HG03139 (cell line): Measurements from ENCODE around the gene YPEL3.

Experiments used
- ATAC-seq: cut with Tn5 transposase; IDR thresholded peaks from one replicate; pipeline ENCODE4 v1.9.1; 2021; ENCODE audit not compliant: unreplicated experiment

The YPEL3 gene

DNA sequence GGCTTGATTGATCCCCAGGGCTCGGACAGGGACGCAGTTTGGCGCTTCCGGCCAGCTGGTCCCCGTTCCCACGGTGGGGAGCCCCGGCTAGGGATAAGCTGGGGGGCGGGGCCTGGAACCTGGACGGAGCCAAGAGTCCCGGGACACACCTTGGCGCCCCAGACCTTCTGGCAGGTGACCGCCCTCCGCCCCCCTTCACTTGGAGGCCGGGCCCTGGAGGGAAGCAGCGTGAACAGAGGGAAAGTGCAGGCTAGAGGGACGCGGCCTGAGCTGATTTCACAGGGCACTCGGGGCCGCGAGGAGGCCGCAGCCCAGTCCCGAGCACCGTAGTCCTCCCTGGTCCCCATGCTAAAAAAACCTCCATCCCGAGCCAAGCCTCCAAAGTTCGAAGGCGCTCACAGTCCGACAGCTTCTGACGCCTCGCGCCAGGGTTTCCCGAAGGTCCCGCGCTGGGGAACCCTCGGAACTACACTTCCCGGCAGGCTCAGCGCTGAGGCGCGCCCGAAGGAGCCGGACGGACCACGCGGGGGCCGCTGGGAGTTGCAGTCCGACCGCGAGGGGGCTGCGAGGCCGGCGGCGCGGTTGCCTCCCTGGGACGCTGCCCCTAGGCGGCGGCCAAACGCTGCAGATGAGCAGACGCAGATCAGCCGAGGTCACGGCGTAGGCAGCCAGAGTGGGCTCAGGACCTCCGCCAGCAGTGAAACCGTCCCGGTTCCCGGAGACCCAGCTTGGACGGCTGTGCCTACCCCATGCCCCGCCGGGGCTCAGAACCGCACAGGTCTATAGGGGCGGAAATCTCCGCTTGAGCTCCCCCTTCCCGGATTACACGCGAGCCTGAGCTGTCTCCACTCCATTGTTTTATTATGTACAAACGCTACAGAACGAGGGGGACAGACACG is 4.3 kb downstream of the YPEL3 start, which contains the start of gene TBX6:
Gene TBX6 (minus strand): TSS at position 451 of the 899 bp plus-strand sequence. CDS start 731 bp downstream, outside the sequence.
- ATAC-seq: peak; percentile 48

DNA sequence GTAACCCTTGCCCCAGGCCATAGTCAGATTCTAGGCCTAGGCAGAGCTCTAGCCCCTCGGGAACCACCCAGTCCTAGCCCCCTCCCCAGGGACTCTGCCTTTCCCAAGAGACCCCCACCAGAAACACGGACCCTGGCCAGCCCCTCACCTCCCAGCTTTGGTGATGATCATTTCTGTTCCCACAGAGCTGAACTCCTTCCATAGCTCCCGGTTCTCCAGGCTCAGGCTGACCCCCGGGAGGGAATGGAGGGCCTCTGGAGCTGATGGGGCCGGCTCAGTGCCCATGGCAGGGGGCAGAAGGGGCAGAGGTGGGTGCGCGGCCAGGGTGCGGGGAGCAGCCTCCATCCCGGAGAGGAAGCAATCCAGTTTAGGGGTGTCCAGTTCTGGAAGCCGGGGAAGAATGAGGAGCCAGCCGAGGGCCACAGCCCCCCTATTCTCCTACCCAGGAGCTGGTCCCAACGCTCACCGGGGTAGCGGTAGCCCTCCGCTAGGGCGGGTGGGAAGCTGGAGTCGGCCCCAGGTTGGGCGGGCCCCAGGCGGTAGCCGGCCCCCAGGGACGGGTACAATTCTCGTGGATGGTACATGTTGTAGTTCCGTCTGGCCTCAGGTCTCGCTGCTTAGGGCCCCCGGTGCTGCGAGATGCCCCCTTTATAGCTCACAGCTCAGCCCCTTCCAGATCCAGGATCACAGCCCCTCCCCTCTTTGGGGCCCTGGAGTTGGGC is 5.2 kb downstream of the YPEL3 start:
- no peak for ATAC-seq

DNA sequence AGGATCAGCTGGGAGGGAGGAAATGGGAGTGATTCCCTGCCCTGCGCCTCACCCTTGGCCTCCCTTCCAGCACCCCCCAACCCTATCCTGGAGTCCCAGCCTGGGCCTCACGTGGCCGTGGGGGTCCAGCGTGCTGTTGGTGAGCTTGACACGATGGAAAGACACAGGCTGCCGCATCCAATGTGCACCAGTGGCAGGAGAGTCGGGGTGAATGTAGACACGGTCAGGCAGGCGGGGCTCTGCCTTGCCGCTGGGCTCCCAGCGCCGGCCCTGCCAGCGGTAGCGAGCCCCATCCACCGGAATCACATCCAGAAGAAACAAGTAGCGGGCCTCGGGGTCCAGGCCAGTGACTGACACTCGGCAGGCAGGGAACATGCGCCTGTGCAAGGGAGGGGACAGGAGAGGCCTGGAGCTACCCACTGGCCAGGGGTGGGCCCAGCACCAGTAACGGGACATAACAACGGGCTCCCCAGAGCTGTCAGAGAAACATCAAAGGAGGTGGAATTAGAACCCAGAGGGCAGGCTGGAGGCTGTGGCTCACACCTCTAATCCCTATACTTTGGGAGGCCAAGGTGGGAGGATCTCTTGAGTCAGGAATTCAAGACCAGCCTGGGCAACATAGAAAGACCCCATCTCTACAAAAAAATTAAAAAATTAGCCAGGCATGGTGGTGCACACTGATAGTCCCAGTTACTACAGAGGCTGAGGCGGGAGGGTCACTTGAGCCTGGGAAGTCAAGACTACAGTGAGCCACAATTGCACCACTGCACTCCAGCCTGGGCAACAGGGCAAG is 7.0 kb downstream of the YPEL3 start:
- no peak for ATAC-seq

DNA sequence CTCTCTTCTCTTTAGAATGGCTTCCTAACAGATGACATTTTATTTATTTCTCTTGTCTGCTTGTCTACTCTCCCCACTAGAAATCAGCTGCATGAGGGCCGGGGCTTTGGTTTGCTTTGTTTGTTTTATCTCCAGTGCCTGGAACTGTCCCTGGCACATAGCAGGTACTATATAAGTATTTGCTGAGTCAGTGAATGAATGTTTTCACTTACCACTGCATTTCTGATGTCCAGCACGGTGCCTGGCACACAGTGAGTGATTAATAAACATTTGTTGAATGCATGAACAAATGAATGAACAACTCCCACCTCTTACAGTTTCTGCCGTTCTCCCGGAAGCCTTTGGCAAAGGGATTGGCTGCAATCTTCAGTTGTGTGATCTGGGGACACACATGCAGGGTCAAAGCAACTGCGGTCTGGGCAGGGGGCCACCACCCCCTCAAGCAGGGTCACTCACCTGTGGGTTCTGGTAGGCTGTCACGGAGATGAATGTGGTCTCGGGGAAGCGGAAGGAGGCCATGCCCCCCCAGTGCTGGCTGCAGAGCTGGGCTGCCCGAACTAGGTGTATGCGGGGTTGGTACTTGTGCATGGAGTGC is 7.7 kb downstream of the YPEL3 start:
- ATAC-seq: no peak

DNA sequence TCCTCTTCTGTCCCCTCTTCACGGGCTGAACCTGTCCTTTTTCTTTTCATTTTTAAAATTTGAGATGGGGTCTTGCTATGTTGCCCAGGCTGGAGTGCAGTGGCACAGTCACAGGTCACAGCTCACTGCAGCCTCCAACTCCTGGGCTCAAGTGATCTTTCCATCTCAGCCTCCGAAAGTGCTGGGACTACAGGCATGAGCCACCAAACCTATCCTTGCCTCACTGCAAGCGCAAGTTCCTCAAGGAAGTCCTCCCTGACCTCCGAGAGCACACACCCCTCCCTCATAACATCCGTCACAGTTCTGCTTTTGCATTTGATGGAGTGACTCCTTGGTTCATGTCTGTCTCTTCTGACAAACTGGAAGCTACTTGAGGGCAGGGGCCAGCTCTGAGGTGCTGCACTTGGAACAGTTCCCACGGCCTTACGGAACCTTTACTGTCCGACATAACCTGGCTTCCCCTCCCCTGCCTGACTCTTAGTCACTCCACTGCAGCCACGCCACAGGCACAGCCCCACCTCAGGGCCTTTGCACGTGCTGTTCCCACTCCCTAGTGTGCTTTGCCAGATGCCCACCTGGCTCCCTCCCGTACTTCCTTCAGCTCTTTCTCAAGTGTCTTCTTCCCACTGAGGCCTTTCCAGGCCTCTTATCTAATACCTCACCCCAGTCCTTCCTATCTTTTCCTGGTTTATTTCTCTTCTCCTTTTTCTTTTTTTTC is 8.7 kb downstream of the YPEL3 start:
- no peak for ATAC-seq

DNA sequence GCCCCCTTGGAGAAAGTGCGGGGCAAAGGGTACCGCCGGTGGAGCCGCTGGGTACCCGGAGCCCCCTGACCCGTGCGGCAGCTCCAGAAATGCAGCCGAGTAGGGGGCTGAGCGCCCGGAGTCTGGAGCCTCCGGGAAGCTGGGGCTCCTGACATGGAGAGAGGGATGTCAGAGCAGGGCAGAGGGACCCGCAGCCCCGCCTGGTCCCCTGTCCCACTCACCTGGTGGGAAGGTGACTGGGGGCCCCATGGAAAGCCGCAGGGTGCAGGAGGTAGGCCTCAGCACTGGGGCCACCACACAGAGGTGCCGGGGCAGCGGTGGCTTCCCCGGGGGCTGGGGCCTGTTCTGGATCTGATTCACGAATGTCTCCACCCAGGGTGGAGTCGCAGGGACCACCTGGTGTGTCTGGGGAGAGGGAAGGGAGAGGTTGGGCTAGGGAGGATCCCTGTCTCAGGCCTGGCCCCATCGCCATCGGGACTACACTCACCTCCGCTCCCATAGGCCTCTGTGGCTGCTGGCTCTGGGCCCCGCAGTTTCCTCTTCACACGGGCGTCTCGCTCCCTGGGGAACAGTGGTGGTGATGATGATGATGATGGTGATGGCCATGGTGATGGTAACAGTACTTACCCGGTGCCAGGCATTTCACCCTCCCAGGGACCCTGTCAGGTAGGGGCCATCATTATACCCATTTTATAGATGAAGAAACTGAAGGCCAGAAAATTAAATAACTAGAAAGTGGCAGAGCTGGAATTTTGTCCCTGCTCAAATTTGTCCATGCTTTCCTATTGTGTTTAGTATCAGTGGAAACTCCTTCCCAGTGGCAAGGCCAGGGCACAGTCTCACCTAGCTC is 9.5 kb downstream of the YPEL3 start:
- no peak for ATAC-seq

DNA sequence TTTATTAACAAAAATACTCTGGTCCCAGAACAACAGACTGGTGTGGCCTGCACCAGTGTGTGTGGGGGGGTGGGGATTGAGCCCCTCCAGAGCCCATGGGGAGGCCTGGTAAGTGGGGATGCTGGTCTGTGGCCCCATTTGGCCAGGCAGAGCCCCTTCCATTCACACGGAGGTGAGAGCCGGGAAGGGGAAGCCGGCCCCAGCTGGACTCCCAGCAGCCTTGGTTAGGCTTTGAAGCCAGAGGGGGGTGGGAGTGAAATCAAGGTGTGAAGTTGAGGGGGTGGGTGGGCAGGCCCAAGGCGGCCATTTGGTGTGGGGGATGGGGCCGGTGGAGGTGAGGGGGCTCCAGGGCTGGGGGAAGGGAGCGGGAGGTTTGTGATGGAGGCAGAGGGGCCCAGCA is 10.2 kb downstream of the YPEL3 start:
- no peak for ATAC-seq

DNA sequence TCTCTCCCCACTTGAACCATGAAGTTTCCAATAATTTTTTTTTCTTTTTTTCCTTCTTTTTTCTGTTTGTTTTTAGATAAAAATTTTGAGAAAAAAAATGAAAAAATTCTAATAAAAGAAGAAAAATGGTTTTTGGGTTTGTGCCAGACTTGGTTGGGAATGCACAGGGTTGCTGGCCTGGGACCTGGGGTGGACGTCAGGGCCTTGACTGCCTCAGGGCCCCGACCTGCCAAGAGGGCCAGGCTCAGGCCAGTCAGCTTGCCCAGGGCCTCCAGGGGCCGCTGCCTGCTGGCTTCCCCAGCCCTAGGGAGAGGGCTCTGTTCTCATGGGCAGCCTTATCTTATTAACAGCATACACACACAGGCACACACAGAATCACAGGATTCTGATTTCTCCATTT is 10.8 kb downstream of the YPEL3 start:
- ATAC-seq: no peak

DNA sequence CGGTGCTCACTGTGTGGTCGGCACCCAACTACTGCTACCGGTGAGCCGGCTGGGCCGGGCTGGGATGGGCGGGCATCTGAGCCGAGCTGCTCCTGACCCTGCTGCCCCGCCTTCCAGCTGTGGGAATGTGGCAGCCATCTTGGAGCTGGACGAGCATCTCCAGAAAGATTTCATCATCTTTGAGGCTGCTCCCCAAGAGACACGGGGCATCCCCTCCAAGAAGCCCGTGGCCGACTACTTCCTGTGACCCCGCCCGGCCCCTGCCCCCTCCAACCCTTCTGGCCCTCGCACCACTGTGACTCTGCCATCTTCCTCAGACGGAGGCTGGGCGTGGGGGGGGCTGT is 11.2 kb downstream of the YPEL3 start:
- no peak for ATAC-seq

DNA sequence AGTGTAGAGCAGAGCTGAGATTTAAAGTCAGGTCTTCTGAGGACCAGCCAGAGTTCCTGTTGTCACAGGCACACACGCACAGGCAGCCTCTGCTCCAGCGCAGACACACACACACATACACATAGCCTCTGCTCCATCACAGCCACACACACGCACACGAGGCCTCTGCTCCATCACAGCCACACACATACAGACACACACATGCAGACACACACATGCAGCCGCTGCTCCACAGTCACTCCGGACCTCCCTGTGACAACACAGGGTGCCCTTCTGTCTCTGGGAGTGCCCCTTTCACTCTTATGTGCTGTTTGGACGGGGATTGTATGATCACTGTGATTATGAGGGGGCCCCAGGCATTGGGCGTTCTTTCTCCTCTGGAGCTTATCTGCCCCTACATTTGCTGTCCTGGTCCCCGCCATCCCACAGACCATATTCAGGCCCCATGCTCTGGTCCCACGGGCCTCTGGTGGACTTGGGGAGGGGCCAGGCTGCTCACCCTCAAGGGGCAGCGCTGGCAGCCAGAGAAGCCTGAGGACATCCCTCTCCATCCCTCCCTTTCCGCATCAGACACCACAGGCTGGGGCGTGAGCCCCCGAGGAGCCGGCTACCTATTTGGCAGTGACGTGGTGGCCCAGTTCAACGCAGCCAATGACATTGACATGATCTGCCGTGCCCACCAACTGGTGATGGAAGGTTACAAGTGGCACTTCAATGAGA is 11.8 kb downstream of the YPEL3 start:
- ATAC-seq: no peak

DNA sequence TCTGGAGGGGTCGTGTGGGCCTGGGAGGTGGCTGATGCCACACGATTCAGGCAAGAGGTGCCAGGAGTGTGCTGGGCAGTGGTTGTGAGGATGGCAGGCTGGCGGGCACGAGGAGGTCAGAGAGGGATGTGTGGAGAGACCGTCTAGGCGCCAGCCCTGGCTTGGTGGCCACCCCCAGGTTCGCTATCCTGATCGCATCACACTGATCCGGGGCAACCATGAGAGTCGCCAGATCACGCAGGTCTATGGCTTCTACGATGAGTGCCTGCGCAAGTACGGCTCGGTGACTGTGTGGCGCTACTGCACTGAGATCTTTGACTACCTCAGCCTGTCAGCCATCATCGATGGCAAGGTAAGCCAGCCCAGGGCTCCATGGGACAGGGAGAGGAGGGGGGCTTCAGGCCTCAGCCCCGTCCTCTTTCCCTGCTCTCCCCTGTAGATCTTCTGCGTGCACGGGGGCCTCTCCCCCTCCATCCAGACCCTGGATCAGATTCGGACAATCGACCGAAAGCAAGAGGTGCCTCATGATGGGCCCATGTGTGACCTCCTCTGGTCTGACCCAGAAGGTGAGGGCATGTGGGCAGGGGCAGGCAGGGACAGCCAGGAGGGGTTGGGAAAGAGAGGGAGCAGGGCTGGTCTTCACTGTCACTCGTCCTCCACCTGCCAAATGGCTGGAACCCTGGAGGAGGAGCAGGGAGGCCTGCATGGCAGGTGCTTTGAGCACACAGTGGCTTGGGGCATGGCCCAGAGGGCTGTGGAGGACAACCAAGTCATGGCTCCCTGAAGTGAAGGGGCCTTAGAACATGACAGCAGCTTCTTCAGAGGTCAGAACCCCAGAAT is 12.6 kb downstream of the YPEL3 start:
- no peak for ATAC-seq

DNA sequence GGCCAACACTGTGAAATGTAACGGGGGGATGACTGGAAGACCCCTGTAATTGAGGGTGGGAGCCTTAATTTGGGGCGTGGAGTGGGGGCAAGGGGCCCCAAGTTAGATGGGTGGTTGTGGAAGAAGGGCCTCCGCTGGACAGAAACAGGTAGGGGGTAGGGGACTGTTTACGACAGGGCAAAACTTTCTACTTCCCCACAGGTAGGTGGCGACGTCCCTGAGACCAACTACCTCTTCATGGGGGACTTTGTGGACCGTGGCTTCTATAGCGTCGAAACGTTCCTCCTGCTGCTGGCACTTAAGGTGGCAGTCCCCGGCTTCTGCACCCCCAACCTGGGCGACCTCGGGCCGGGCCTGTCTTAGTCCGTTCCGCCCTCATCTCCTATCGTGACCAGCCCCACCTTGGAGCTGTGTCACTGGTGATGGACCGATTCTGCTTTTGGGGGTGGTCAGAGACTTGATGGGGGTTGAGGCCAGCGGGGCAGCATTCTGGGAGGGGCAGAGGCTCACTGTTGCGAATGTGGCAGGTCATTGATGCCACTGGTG is 13.4 kb downstream of the YPEL3 start:
- ATAC-seq: no peak

DNA sequence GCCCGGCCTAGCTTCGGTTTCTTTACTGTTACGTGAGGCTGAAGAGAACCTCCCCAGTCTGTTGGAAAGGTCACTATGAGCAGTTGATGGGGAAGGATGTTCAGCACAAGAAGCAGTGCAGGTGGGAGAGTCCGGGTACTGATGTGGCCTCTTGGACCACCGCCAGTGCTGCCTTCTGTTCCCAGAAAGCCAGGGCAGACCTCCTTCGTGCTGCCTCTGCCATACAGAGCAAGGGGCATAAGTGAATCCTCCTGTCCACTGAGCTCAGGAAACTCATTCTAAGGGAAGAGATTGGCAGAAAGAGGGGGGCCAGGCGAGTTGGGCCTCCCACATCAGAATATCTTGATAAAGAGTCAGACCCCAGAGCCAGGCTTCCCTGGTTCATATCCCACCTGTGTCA is 16.5 kb downstream of the YPEL3 start:
- ATAC-seq: no peak

DNA sequence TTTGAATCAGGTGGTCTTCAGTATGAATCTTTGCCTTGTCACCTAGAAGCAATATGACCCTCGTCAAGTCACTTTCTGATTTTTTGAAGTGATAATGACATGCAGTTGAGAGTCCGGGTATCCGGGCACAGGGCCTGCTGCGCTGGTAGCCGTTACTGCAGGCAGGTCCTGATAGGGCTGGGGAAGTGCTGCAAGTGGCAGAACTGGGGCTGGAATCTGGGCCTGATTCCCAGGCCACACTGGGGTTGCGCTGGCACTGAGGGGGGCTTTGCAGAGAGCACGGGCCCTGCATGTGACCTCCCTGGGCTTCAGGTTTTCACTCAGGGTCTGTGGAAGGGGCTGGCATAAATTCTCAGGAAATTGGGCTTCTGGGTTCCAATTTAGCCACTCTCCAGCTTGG is 17.3 kb downstream of the YPEL3 start:
- ATAC-seq: no peak

DNA sequence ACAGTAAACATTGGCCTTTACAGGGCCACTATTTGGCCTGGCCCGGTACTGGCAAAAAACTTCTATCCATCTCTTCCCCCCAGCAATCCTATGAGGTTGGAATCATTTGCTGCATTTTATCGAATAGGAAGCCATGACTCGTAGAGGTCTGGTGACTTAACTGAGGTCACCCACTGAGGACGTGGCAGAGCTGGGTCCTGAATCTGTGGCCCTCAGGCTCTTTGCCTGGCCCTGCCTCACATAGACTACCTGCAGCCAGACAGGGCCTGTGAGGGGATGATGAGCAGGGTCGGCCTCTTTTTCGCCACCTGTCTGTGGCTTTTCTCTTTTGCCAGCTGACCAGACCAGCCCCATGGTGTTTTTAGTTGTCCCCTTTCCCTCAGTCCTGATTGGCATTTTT is 18.4 kb downstream of the YPEL3 start:
- no peak for ATAC-seq

DNA sequence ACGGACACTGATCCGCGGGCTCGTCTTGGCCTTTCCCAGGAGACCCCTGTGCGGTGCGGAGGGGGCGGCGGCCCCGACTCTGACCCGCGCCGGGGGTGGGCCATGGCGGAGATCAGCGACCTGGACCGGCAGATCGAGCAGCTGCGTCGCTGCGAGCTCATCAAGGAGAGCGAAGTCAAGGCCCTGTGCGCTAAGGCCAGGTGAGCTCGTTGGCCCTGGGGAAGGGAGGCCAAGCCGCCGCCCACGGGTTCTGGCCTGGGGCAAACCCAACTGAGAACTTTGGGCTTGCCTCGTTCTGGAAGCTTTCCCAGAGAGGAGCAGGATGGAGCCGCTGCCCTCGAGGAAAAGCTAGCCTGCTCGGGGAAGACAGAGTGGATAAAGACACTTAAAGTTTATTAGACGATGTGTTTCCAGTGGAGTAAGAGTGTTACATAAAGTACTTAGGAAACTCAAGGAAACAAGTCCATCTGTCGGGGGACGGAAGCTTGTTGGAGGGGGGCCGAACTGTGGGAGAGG is 19.7 kb downstream of the YPEL3 start:
- ATAC-seq: peak; percentile 16

DNA sequence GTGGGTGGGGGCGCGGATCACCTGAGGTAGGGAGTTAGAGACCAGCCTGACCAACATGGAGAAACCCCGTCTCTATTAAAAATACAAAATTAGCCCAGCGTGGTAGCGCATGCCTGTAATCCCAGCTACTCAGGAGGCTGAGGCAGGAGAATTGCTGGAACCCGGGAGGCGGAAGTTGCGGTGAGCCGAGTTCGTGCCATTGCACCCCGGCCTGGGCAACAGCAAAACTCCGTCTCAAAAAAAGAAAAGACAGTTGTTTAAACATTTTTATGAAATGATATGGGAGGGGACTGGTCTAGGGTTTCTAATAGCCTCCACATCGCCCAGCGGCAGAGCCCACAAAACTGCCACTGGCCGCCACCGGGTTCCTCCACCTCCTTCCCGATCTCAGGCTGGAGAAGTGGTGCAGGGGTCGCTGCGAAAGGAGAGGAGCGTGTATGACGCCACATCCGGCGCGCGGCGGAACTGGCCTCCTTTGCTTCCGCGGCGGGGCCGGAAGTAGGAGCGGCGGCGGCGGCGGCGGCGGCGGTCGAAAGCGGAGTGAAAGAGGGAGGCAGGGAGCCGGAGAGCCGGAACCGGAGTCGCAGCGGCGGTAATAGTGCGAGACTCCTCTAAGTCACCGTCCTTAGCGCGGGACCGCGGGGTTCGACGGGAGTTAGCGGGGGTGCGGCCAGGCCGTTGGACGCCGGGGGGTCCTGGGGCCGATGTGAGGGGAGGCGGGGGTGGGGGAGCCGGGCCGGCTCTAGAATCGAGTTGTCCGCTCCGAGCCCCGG is 20.3 kb downstream of the YPEL3 start, which contains the start of gene PPP4C:
Gene PPP4C (plus strand): TSS at position 492 of the 773 bp plus-strand sequence. CDS start 384 bp downstream, outside the sequence.
- peak; percentile 69 for ATAC-seq
